Measurements from ENCODE around the gene CD226.

DNA sequence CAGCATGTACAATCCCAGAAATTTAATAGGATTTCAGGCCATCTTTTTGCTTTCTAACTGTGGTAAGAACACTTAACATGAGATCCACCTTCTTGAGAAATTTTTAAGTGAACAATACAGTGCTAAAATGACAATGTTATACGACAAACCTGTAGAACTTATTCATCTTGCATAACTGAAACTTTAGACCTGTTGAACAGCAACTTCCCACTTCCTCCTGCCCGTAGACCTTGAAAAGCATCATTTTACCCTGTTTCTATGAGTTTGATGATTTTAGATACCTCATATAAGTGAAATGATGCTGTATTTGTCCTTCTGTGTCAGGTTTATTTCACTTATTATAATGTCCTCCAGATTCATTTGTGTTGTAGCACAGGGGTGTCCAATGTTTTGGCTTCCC lies 128.2 kb downstream of the CD226 start:
- TF ChIP-seq, protein P1, sequence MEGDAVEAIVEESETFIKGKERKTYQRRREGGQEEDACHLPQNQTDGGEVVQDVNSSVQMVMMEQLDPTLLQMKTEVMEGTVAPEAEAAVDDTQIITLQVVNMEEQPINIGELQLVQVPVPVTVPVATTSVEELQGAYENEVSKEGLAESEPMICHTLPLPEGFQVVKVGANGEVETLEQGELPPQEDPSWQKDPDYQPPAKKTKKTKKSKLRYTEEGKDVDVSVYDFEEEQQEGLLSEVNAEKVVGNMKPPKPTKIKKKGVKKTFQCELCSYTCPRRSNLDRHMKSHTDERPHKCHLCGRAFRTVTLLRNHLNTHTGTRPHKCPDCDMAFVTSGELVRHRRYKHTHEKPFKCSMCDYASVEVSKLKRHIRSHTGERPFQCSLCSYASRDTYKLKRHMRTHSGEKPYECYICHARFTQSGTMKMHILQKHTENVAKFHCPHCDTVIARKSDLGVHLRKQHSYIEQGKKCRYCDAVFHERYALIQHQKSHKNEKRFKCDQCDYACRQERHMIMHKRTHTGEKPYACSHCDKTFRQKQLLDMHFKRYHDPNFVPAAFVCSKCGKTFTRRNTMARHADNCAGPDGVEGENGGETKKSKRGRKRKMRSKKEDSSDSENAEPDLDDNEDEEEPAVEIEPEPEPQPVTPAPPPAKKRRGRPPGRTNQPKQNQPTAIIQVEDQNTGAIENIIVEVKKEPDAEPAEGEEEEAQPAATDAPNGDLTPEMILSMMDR (IDR thresholded peaks at IDR 0.05): no peak
- TF ChIP-seq POLR2A (IDR thresholded peaks at IDR 0.05): no peak
